MV-4-11 (cell line): ENCODE results near the gene TMEM167A.
"Not testable (repeated sequence)": the region's sequence is repeated elsewhere in the genome, so short reads cannot be mapped to it uniquely, and the experiment has no call there.

ENCODE experiments used
- DNase-seq: peaks from one replicate; lab custom pipeline; 2025; lab: John Stamatoyannopoulos, UW

The TMEM167A gene

GRCh38 chr5:83090169-83090568 is 13.0 kb upstream of the TMEM167A start:
- DNase-seq, result no peak

DNA sequence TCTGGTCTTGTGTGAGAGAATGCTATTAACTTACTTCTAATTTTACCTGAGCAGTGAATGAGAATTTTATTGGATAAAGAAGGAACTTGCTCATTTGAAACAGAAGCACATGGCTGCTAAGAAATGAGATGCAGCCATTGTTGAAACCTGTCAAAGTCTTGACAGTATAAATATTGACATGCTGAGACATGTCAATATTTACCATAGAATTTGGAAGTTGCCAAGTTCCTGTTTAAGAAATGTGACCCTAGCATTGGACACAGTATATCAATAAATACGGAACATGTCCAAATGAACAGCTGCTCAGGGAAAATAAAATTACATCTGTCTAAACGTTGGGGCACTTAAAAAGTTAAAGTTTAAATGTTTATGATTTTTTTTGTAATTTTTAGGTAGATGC is 7.9 kb upstream of the TMEM167A start:
- DNase-seq, result no peak

DNA sequence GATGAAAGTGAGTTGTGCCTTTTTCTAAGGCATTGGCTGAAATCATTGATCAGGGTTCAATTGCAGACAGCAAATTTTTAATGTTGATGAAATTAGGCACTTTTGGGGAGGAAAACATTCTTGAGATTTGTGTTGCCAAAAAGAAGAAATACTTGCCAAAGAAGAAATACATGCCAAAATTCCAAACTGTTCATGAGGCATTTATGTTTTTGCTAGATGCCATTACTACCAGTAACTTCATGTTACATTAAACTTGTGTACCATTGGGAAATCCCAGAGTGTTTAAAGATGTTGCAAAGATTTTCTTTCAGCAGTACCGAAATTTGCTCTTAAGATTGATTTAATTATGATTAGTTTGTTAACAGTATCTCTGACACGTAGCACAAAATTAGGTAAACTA is 7.1 kb upstream of the TMEM167A start:
- no peak for DNase-seq

GRCh38 chr5:83082750-83083149 is 5.6 kb upstream of the TMEM167A start:
- no peak for DNase-seq

GRCh38 chr5:83077662-83078261 is 568 bp upstream of the TMEM167A start:
- DNase-seq, result peak; percentile 45

- DNase-seq, result peak; percentile 26
Measured at GRCh38 chr5:83072966-83073365, 4.2 kb downstream of the TMEM167A start.

DNA sequence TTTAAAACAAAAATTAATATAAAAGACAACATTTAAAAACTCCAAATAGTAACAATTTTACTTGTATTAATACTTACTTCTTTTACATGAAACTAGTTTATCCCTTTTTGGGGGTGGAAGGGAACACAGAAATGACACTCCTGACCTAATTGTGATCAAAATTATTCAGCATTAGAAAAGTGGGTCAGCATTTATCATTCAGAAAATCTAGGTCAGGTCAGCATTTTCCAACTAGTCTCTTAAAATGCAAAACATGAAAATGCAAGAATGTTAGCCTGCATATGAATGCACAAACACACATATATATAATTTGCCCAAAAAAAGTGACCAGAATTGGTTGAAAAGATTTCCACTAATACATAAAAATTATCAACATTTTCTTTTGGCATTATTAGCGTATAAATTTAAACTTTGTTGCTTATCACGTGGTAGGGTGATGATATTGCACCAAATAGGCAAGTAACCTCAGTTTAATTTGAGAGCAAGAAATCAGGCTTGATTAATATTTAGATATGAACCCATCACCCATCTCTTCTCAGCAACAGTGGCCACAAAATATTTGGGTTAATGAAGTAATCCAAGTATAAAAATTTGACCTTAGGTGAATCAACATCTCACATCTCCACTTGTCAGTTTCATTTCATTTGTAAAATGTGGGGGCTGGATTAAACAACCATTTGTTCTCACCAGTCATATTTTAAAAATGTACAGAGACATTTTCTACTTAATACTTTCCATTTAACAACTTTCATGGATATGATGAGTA is 5.7 kb downstream of the TMEM167A start:
- no peak for DNase-seq

- DNase-seq, result no peak
Measured at GRCh38 chr5:83069096-83069799, 7.9 kb downstream of the TMEM167A start.

- not testable (repeated sequence) for DNase-seq
Measured at GRCh38 chr5:83067377-83067776, 9.8 kb downstream of the TMEM167A start.

DNA sequence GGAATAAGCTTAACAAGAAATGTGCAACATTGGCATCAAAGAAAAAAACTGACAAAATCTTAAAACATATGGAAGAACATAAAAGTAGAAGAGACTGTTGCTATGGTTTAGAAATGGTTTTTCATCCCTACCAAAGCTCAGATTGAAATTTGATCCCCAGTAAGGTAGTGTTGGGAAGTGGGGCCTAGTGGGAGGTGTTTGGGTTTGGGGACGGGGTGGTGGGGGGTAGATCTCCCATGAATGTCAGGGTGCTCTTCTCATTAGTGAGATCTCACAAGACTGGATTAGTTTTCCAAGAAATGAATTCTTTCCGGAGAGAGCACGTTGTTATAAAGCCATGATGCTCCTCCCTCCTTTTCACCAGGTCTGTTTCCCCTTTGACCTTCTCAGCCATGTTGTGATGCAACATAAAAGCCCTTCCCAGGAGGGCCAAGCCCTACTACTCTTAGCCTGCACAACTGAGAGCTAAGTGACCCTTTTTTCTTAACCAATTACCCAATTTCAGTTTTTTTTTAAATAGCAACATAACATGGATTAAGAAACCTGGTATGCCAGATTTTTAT is 10.6 kb downstream of the TMEM167A start:
- DNase-seq, result peak; percentile 11

GRCh38 chr5:83059341-83059740 is 17.9 kb downstream of the TMEM167A start:
- DNase-seq, result no peak

DNA sequence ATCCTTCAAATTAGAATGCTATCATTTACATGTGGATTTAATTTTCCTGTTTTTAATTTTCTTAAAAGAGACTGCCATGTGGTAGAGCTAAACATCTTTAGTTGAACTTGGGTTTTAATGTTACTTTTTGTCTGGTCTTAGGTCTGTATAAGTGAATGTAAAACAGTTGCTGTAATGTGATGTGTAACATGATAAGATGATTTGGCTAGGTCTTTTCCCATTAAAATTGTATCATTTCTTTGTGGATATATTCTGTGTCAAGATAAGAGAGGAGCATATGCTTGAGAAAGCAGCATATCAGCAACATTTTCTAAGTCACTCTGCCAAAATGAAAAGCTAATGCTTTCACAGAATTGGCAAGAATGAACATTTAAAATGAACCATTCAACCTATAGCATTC is 18.5 kb downstream of the TMEM167A start:
- no peak for DNase-seq

GRCh38 chr5:83055166-83055565 is 22.0 kb downstream of the TMEM167A start:
- DNase-seq, result no peak

- DNase-seq, result no peak
Measured at GRCh38 chr5:83050723-83051340, 26.4 kb downstream of the TMEM167A start.

DNA sequence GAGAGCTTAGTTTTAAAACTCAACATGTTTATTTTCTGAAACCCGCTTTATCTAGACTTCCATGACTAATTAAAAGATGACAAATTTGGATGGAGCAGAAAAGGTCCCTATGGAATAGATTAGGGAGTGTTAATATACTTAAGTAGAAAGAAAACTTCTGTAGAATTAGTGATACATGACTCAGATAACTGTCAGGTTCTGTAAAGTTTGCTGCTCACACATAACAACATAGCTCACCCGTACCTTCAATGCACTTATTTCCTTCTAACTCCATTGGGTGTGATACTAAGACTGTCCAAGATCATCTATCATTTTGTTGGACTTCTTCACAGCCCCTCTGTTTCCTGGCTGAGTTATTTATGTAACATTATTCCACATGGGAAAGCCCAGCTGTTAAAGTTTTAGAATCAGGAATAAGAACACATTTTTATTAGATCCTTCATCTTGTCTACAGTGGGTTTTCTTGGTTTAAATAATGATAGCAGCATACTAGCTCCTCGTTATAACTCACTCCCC is 27.8 kb downstream of the TMEM167A start:
- DNase-seq, result no peak

DNA sequence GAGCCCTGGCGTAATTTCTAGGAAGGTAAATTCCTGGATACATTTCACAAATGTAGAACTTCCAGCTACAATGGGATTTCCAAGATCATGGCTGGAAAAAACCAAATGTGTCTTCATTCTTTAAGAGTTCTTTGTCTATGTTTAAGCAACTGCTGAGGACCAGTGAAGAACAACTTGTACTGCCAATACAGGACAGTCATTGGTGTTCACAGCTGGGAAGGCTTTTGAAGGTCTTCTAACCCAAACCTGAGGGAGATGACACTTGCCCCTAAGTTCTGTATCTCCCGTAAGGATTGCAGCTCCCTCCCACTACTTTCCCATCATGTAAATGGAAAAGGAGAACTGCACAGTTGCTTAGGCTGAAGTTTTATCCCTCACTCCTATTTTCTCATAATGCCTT is 28.4 kb downstream of the TMEM167A start:
- DNase-seq, result no peak

- no peak for DNase-seq
Measured at GRCh38 chr5:83048277-83048676, 28.9 kb downstream of the TMEM167A start.

- DNase-seq, result no peak
Measured at GRCh38 chr5:83044926-83045325, 32.3 kb downstream of the TMEM167A start.

GRCh38 chr5:83042507-83042906 is 34.7 kb downstream of the TMEM167A start:
- DNase-seq, result no peak

GRCh38 chr5:83038924-83039323 is 38.3 kb downstream of the TMEM167A start:
- DNase-seq, result no peak

- no peak for DNase-seq
Measured at GRCh38 chr5:83036991-83037575, 40.1 kb downstream of the TMEM167A start.
